ENCODE data around the gene METTL21C.

The METTL21C gene

GRCh38 chr13:102694937-102695336 is at the start of gene METTL21C:
TSS of gene METTL21C (minus strand) at chr13:102695044. CDS start at chr13:102694498, 546 bp downstream.
- DNase-seq (ENCODE audit: low read depth) = no peak

- DNase-seq (ENCODE audit: low read depth) = no peak
Observed at GRCh38 chr13:102742506-102742905, 47.7 kb upstream of the METTL21C start.

- DNase-seq (ENCODE audit: low read depth) = no peak
Observed at GRCh38 chr13:102742101-102742500, 47.3 kb upstream of the METTL21C start.

- DNase-seq (ENCODE audit: low read depth) = no peak
Observed at GRCh38 chr13:102729560-102730270, 34.9 kb upstream of the METTL21C start.

GRCh38 chr13:102726430-102726829 is 31.6 kb upstream of the METTL21C start:
- no peak for DNase-seq (ENCODE audit: low read depth)

- no peak for DNase-seq (ENCODE audit: low read depth)
Observed at GRCh38 chr13:102724923-102725322, 30.1 kb upstream of the METTL21C start.

- no peak for DNase-seq (ENCODE audit: low read depth)
Observed at GRCh38 chr13:102721800-102722231, 27.0 kb upstream of the METTL21C start.

GRCh38 chr13:102718746-102719145 is 23.9 kb upstream of the METTL21C start:
- DNase-seq (ENCODE audit: low read depth) = no peak

GRCh38 chr13:102715447-102715846 is 20.6 kb upstream of the METTL21C start:
- no peak for DNase-seq (ENCODE audit: low read depth)

GRCh38 chr13:102710261-102710679 is 15.4 kb upstream of the METTL21C start:
- no peak for DNase-seq (ENCODE audit: low read depth)

- no peak for DNase-seq (ENCODE audit: low read depth)
Observed at GRCh38 chr13:102709536-102709935, 14.7 kb upstream of the METTL21C start.

- DNase-seq (ENCODE audit: low read depth) = no peak
Observed at GRCh38 chr13:102708991-102709390, 14.1 kb upstream of the METTL21C start.

GRCh38 chr13:102708211-102708610 is 13.4 kb upstream of the METTL21C start:
- DNase-seq (ENCODE audit: low read depth) = no peak

- DNase-seq (ENCODE audit: low read depth) = peak; percentile 60
Observed at GRCh38 chr13:102707467-102707866, 12.6 kb upstream of the METTL21C start.

- no peak for DNase-seq (ENCODE audit: low read depth)
Observed at GRCh38 chr13:102704238-102705058, 9.6 kb upstream of the METTL21C start.

- no peak for DNase-seq (ENCODE audit: low read depth)
Observed at GRCh38 chr13:102703726-102704035, 8.8 kb upstream of the METTL21C start.

GRCh38 chr13:102702965-102703725 is 8.3 kb upstream of the METTL21C start:
- DNase-seq (ENCODE audit: low read depth) = no peak

GRCh38 chr13:102701331-102701730 is 6.5 kb upstream of the METTL21C start:
- no peak for DNase-seq (ENCODE audit: low read depth)

GRCh38 chr13:102700088-102701031 is 5.5 kb upstream of the METTL21C start:
- no peak for DNase-seq (ENCODE audit: low read depth)

GRCh38 chr13:102699504-102699903 is 4.7 kb upstream of the METTL21C start:
- no peak for DNase-seq (ENCODE audit: low read depth)

GRCh38 chr13:102698649-102698980 is 3.8 kb upstream of the METTL21C start:
- no peak for DNase-seq (ENCODE audit: low read depth)

Measured in HS-27A (cell line).